NB4 (cell line): Measurements from ENCODE around the gene PCSK7.

Experiments
- POLR2A ChIP-seq: IDR thresholded peaks from 2 replicates; pipeline ENCODE4 v1.6.1; 2011; ENCODE audit warnings: mild to moderate bottlenecking; ENCODE audit not compliant: insufficient read length; ENCODE audit errors: extremely low read depth
- TF ChIP-seq, protein P1 (sequence below): IDR thresholded peaks from one replicate; pipeline ENCODE4 v1.5.1; 2012; ENCODE audit warnings: low read depth, low read length

DNA sequence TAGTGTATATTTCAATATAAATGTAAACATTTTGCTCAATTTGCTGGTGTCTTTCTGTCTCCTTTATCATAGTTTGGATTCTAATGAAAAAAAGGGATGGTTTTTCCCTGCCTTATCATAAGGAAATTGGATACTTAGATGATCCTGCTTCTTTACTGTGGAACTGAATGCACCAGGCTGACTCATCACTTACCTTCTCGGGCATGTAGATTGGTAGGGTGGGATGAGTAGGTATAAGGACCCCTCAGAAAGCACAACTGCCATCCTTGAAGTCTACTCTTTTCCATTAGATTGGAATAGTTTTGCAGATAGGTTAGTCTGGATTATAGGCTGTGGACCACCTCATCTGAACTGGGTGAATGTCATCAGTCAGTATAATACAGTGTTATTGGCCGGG, 60.9 kb downstream of the PCSK7 start:
- TF ChIP-seq, protein P1, sequence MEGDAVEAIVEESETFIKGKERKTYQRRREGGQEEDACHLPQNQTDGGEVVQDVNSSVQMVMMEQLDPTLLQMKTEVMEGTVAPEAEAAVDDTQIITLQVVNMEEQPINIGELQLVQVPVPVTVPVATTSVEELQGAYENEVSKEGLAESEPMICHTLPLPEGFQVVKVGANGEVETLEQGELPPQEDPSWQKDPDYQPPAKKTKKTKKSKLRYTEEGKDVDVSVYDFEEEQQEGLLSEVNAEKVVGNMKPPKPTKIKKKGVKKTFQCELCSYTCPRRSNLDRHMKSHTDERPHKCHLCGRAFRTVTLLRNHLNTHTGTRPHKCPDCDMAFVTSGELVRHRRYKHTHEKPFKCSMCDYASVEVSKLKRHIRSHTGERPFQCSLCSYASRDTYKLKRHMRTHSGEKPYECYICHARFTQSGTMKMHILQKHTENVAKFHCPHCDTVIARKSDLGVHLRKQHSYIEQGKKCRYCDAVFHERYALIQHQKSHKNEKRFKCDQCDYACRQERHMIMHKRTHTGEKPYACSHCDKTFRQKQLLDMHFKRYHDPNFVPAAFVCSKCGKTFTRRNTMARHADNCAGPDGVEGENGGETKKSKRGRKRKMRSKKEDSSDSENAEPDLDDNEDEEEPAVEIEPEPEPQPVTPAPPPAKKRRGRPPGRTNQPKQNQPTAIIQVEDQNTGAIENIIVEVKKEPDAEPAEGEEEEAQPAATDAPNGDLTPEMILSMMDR: no peak
- TF ChIP-seq POLR2A: no peak
